Measurements from ENCODE around the gene LRMDA.

DNA sequence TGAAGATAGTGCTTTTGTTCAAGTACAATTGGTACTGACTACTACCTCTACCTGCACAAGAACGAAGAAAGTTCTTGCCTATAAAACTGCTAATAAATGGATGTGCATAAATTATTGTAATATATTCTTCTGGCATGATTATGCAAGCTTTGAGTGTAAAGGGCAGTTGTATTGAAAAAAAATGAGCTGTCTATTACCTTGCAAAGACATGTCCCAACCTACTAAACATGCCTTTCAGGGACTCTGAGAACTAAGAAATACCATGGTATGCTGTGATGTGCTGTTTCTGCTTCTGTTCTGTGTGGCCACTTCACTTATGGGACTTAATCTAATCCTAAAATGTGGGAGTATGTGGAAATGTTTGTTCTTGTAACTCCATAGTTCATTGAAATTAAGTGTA, 1083.4 kb downstream of the LRMDA start:
- no peak for TF ChIP-seq POLR2A (IDR thresholded peaks at IDR 0.05)
- TF ChIP-seq, protein P1, sequence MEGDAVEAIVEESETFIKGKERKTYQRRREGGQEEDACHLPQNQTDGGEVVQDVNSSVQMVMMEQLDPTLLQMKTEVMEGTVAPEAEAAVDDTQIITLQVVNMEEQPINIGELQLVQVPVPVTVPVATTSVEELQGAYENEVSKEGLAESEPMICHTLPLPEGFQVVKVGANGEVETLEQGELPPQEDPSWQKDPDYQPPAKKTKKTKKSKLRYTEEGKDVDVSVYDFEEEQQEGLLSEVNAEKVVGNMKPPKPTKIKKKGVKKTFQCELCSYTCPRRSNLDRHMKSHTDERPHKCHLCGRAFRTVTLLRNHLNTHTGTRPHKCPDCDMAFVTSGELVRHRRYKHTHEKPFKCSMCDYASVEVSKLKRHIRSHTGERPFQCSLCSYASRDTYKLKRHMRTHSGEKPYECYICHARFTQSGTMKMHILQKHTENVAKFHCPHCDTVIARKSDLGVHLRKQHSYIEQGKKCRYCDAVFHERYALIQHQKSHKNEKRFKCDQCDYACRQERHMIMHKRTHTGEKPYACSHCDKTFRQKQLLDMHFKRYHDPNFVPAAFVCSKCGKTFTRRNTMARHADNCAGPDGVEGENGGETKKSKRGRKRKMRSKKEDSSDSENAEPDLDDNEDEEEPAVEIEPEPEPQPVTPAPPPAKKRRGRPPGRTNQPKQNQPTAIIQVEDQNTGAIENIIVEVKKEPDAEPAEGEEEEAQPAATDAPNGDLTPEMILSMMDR (IDR thresholded peaks at IDR 0.05), result no peak
- TF ChIP-seq POLR2AphosphoS5 (IDR thresholded peaks at IDR 0.05), result no peak

Data from transverse colon (tissue), 4 donors.